Effector memory CD4-positive, alpha-beta T cell (primary cell): ENCODE measurements around the gene CRMP1.

ENCODE experiments used
- DNase-seq, 3 donors: peaks; one replicate each; pipeline ENCODE4 v3.0.0-alpha.2; 2020
- H3K27ac ChIP-seq: 2 replicates; pipeline ENCODE4 v1.7.0; 2013; ENCODE audit warnings: mild to moderate bottlenecking, low read length, moderate library complexity; ENCODE audit not compliant: insufficient read depth, poor library complexity, severe bottlenecking
- H3K27me3 ChIP-seq: replicated peaks from 2 replicates; pipeline ENCODE4 v1.7.0; 2013; ENCODE audit warnings: mild to moderate bottlenecking, low read length; ENCODE audit not compliant: insufficient read depth, control insufficient read depth, poor library complexity, severe bottlenecking
- H3K36me3 ChIP-seq: 2 replicates; pipeline ENCODE4 v1.7.0; 2013; ENCODE audit warnings: mild to moderate bottlenecking, low read length, moderate library complexity; ENCODE audit not compliant: control insufficient read depth, insufficient read depth
- H3K4me1 ChIP-seq: 2 replicates; pipeline ENCODE4 v1.7.0; 2013; ENCODE audit warnings: low read length, mild to moderate bottlenecking; ENCODE audit not compliant: control insufficient read depth, insufficient read depth, poor library complexity, severe bottlenecking
- H3K4me3 ChIP-seq: 2 replicates; pipeline ENCODE4 v1.7.0; 2013; ENCODE audit warnings: low read length, low read depth, mild to moderate bottlenecking; ENCODE audit not compliant: insufficient read depth, poor library complexity, severe bottlenecking
- H3K9me3 ChIP-seq: 2 replicates; pipeline ENCODE4 v1.7.0; 2013; ENCODE audit warnings: mild to moderate bottlenecking, low read length, moderate library complexity; ENCODE audit not compliant: control insufficient read depth

The CRMP1 gene

GRCh38 chr4:5801696-5802095, 91.2 kb downstream of the CRMP1 start:
- H3K9me3 ChIP-seq = no peaks in the 10 kb centered on the region
- no peaks in the 10 kb centered on the region for H3K27me3 ChIP-seq
- no peak overlapping the region for H3K4me3 ChIP-seq
- H3K27ac ChIP-seq = no peak overlapping the region
- no peaks in the 10 kb centered on the region for H3K36me3 ChIP-seq
- no peak for DNase-seq
- H3K4me1 ChIP-seq = no peaks in the 10 kb centered on the region

DNA sequence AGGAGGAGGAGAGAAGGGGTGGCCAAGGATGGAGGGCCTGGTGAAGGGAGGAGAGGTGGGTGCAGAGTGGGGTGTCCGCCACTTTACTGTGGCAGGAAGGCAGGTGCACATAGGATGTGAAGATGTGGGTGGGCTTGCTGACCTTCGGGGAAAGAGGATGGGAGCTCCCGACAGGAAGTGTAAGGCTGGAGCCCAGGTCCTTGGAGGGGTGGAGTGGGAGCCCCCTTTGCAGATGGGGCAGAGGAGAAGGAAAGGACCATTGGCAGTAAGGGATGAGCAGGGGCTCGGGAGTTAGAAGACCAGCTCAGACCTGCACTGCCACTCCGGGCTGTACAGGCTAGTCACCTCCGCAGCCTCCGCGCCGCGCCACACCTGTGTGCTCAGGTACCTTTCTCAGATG, 92.4 kb downstream of the CRMP1 start:
- no peaks in the 10 kb centered on the region for H3K27me3 ChIP-seq
- H3K27ac ChIP-seq = no peak overlapping the region
- H3K4me1 ChIP-seq = no peaks in the 10 kb centered on the region
- no peaks in the 10 kb centered on the region for H3K36me3 ChIP-seq
- H3K9me3 ChIP-seq = no peaks in the 10 kb centered on the region
- no peak for DNase-seq
- no peak overlapping the region for H3K4me3 ChIP-seq

DNA sequence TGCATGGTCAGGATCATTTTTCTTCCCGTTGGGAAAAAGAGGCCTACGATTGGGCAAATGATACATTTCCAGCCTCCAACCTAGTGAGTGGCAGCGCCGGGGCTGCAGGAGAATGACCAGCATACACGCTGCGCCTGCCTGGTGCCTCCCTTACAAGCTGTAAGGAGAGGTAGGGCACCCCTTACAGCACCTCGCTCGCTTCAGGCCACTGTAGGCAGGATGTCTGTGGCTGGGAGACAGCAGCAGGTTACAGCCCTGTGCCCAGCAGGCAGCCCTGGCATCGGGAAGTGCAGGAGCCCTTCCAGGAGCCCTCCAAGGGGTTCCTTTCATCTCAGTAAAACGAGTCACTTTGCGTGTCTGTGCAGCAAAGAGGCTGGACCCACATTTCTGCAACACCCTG, 93.5 kb downstream of the CRMP1 start:
- Histone ChIP-seq H3K36me3 (no peaks in the 10 kb centered on the region), H3K4me3 (no peak overlapping the region)

GRCh38 chr4:5798946-5799345, 93.9 kb downstream of the CRMP1 start:
- Histone ChIP-seq H3K36me3 (no peaks in the 10 kb centered on the region), H3K9me3 (no peaks in the 10 kb centered on the region), H3K27ac (no peak overlapping the region), H3K4me1 (no peaks in the 10 kb centered on the region), H3K4me3 (no peak overlapping the region), H3K27me3 (no peaks in the 10 kb centered on the region)
- DNase-seq = no peak

More for the DNA sequence above, 93.5 kb downstream of the CRMP1 start:
- Histone ChIP-seq H3K9me3 (no peaks in the 10 kb centered on the region), H3K4me1 (no peaks in the 10 kb centered on the region), H3K27ac (no peak overlapping the region), H3K27me3 (no peaks in the 10 kb centered on the region)
- DNase-seq = no peak

DNA sequence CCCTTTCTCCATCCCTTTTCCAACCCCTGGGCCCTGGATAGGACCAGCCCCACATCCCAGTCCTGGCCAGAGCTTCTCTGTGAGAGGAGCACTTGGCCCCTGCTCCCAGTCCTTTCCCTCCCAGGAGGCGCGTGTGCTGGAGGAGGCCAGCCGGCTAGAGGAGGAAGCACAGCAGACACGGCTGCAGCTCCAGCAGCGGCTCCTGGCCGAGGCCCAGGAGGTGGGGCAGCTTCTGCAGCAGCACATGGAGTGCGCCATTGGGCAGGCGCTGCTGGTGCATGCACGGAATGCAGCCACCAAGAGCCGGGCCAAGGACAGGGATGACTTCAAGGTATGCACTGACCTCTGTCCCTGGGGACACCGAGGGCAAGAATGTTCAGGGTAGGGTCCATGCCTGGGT, 94.4 kb downstream of the CRMP1 start:
- no peak overlapping the region for H3K27ac ChIP-seq
- no peak overlapping the region for H3K4me3 ChIP-seq
- no peak for DNase-seq
- no peaks in the 10 kb centered on the region for H3K9me3 ChIP-seq
- no peaks in the 10 kb centered on the region for H3K27me3 ChIP-seq
- H3K36me3 ChIP-seq = no peaks in the 10 kb centered on the region
- H3K4me1 ChIP-seq = no peaks in the 10 kb centered on the region

DNA sequence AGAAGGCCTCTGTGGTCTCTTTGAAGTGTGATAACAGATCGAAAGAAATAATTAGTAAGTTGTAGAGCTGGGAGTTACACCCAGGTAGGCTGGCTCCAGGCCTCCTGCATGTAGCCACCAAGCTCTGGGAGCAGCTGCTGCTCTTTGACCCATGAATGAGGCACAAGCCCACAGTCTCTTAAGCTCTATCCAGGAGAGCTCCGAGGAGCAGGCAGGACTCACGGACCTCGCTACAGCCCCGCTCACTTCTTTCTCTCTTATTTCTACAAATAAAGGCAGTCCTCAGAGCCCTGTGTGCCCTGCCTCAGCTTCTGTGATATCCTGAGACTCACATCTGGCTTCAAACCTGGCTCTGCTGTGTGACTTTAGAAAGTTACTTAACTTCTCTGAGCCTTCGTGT, 95.0 kb downstream of the CRMP1 start:
- no peaks in the 10 kb centered on the region for H3K36me3 ChIP-seq
- no peak overlapping the region for H3K27ac ChIP-seq

GRCh38 chr4:5796976-5797375, 95.9 kb downstream of the CRMP1 start:
- H3K27me3 ChIP-seq = no peaks in the 10 kb centered on the region
- no peaks in the 10 kb centered on the region for H3K36me3 ChIP-seq
- no peak overlapping the region for H3K4me3 ChIP-seq
- H3K27ac ChIP-seq = no peak overlapping the region
- no peaks in the 10 kb centered on the region for H3K9me3 ChIP-seq
- no peak for DNase-seq
- H3K4me1 ChIP-seq = no peaks in the 10 kb centered on the region

More for the DNA sequence above, 95.0 kb downstream of the CRMP1 start:
- no peaks in the 10 kb centered on the region for H3K4me1 ChIP-seq
- no peaks in the 10 kb centered on the region for H3K9me3 ChIP-seq
- no peak for DNase-seq
- H3K4me3 ChIP-seq = no peak overlapping the region
- H3K27me3 ChIP-seq = no peaks in the 10 kb centered on the region

DNA sequence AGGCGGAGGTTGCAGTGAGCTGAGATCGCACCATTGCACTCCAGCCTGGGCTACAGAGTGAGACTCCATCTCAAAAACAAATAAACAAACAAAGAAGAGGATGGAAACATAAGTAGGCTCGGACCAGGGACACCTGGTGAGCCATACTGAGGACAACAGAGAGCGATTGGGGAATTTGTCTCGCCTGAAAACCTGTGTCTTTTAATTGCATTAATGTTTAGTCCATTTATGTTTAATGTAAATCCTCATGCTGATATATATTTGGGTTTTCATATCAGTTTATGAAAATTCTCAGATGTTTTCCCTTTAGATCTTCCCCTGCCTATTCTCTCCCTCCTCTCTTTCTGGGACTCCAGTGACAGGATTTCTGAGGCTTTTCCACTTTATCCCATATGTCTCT, 97.3 kb downstream of the CRMP1 start:
- H3K9me3 ChIP-seq = no peaks in the 10 kb centered on the region

DNA sequence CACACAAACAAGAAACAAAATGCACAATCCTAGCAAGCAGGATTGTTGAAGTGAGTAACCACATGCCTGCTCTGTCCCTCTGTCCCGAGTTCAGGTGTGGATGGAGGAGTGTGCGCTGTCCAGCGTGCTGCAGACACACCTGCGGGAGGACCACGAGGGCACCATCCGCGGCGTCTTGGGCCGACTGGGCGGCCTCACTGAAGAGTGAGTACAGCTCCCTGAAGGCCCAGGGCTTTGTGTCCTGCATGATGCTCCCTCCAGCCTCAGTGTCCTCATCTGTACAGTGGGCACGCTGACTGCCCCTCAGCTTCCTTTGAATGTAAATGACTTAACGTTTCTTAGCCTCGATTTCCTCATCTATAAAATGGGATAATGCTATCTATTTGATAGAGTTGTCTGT, 99.4 kb downstream of the CRMP1 start:
- Histone ChIP-seq H3K36me3 (no peaks in the 10 kb centered on the region), H3K4me3 (no peak overlapping the region), H3K4me1 (no peaks in the 10 kb centered on the region), H3K9me3 (no peaks in the 10 kb centered on the region), H3K27me3 (no peaks in the 10 kb centered on the region), H3K27ac (no peak overlapping the region)
- no peak for DNase-seq

More for the DNA sequence above, 97.3 kb downstream of the CRMP1 start:
- no peaks in the 10 kb centered on the region for H3K27me3 ChIP-seq
- DNase-seq = no peak
- no peaks in the 10 kb centered on the region for H3K4me1 ChIP-seq
- H3K36me3 ChIP-seq = no peaks in the 10 kb centered on the region
- no peak overlapping the region for H3K27ac ChIP-seq
- no peak overlapping the region for H3K4me3 ChIP-seq

DNA sequence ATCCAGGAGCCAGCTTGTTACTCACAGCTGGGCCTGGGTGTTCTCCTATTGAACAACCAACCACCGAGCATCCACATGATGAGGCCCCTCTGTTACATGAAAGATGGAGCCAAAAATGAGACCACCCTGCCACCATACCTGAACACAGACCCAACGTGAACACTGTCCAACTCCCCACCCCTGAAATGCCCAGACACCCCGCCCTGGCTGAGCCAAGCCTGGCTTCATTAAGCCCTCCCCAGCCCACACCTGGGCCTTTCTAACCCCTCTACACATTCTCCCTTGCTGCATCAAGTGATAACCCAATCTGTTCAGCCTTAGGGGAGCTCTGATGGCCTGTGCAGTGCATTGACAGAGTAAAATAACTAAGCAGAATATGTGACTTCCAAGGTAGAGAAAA, 101.2 kb downstream of the CRMP1 start:
- no peak for DNase-seq
- Histone ChIP-seq H3K36me3 (no peaks in the 10 kb centered on the region), H3K4me3 (no peak overlapping the region), H3K27me3 (no peaks in the 10 kb centered on the region), H3K4me1 (no peaks in the 10 kb centered on the region), H3K9me3 (no peaks in the 10 kb centered on the region), H3K27ac (no peak overlapping the region)

DNA sequence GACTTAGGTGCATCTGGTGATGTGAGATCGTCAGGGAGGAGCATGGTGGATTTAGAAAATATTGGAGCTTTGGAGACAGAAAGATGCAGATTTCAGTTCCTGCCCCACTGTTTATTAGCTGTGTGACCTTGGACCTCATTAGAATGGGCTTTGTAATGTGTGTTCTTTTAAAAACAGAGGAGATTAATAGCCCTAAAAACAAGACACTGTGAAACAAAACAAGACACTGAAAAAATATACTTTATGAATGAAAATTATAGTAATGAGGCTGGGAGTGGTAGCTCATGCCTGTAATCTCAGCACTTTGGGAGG, 102.4 kb downstream of the CRMP1 start:
- H3K27me3 ChIP-seq = no peaks in the 10 kb centered on the region
- H3K4me1 ChIP-seq = no peaks in the 10 kb centered on the region
- DNase-seq = no peak
- H3K4me3 ChIP-seq = no peak overlapping the region
- H3K36me3 ChIP-seq = no peaks in the 10 kb centered on the region
- no peaks in the 10 kb centered on the region for H3K9me3 ChIP-seq
- H3K27ac ChIP-seq = no peak overlapping the region
